Measurements from ENCODE around the gene KLHL11.
"Not testable (repeated sequence)": the region's sequence is repeated elsewhere in the genome, so short reads cannot be mapped to it uniquely, and the experiment has no call there.

The KLHL11 gene

DNA sequence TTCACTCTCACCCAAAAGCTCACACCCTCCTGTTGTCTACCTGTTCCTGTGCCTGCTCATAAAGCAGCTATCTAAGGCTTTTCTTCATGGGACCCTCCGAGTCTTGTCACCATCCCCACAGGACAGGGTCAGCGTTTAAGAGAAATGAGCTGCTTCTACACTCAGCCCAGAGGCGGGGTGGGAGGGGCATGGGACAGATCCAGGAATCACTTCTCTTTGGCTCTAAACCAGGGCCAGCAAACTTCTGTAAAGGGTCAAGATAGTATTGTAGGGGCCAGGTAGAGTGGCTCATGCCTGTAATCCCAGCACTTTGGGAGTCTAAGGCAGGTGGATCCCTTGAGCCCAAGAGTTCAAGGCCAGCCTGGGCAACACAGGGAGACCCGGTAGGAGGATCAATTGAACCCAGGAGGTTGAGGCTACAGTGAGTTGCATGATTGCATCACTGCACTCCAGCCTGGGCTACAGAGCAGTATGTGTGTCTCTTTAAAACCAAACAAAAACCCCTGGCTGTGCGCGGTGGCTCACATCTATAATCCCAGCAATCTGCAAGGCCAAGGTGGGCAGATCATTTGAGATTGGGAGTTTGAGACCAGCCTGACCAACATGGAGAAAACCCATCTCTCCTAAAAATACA is 23.2 kb upstream of the KLHL11 start:
- no peak for DNase-seq (ENCODE audit: extremely low read depth in 1 of 2, low read depth in 1 of 2)

DNA sequence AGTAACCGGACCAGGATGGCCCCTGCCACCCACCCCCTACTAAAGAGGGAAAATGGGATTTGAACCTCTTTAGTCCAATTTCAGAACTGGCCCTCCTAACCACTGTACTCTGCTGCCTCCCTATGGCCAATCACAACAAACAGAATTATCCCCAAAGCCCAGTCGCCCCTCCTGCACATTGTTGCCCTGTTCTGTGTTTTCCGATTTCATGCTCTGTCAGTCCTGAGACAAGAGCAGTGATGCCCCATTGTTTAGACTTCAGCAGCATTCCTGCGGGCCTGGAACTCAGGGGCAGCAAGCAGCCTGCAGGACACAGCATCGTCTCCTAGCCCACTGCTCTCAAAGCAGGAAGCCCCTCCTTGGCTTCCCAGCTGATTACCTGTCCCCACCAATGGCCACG is 20.5 kb upstream of the KLHL11 start:
- DNase-seq (ENCODE audit: extremely low read depth in 1 of 2, low read depth in 1 of 2) = no peak

DNA sequence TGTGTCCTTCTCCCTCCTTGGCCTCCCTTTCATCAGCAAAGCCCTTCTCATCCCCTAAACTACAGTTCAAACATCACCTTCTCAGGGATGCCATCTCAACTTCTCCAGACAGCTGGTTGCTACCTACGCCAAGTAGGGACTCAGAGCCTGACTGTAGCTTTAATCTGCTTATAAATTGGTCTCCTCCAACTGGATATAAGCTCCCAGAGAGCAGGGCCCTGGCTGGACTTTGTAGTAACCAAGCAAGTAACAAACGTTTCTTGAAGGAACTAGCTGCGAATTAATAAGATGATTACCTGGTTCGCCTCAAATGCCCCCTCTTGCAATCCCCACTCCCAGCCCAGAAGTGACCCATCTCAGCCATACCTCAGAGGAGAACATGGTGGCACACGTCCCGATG is 17.5 kb upstream of the KLHL11 start:
- no peak for DNase-seq (ENCODE audit: extremely low read depth in 1 of 2, low read depth in 1 of 2)

DNA sequence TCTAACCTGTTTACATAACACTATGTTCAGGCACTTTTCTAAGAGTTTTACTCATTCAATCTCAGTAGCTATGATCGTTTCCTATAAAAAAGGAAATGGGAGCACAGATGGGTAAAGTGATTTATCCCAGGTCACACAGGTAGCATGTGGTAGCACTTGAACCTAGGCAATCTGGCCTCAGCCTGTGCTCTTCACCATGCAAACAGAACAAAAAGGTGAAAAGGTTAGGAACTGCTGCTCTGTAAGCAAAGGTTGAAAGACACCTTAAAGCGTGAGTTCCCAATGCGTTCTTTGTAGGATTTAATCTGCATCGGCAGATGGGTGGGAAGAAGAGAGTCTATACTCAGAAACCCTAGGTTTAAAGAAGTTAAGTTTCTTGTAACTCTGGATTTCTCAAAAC is 14.9 kb upstream of the KLHL11 start:
- DNase-seq (ENCODE audit: extremely low read depth in 1 of 2, low read depth in 1 of 2) = no peak

DNA sequence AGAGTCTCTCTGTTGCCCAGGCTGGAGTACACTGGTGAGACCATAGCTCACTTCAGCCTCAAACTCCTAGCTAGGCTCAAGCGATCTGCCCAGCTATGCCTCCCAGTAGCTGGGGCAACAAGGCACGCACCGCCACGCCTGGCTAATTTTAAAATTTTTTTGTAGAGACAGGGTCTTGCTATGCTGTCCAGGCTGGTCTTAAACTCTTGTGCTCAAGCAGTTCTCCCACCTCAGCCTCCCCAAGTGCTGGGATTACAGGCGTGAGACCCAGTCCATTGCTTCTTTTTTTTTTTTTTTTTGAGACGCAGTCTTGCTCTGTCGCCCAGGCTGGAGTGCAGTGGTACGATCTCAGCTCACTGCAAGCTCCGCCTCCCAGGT is 9.1 kb upstream of the KLHL11 start:
- not testable (repeated sequence) for DNase-seq (ENCODE audit: extremely low read depth in 1 of 2, low read depth in 1 of 2)

DNA sequence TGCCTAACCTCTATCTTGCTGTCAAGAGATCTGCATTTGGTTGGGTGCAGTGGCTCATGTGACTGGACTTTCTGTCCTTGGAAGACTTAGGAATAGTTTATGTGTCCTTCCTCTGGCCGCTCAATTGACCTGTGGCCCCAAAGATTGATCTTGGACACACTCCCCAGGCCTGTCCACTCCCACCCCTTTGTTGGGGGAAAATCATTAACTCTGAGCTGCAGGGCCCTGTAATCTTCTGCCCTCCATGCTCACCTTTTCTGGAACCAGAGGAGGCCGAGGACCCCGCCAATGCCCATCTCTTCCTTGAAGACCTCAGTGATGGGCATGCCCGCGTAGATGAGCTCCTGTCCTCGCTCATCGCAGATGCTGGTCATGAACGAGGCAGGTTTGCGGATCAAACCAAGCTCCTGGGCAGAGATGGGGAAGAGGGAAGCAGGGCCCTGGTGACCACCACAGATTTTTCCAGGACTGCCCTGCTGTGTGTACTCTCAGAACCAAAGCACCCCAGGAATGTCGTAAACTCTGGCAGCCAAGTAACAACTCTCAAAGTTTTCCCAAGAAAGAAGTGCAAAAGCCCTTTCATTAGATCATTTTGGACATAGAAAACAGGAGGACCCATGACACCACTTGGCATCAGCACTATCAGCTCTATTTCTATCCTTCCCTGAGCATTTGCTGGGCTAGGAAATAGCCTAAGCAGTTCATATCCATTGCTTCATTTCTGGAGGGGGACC is 8.5 kb upstream of the KLHL11 start:
- DNase-seq (ENCODE audit: extremely low read depth in 1 of 2, low read depth in 1 of 2) = no peak

DNA sequence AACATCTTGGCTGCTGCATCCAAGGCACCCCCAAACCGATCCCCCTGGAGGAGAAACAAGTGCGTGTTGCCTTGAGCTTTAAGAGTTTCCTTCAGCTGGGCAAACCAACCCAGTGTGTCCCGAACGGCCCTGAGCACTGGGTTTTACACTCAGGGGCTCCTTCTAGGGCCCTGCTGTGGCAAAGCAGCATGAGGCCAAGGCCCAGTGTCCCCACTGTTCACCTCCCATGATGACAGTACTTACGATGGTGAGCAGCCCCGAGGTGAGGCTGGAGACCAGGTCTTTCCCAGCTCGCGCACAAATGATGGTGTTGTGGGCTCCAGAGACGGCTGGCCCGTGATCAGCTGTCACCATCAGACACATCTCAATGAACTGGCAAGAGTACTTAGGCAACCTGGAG is 6.6 kb upstream of the KLHL11 start:
- no peak for DNase-seq (ENCODE audit: extremely low read depth in 1 of 2, low read depth in 1 of 2)

DNA sequence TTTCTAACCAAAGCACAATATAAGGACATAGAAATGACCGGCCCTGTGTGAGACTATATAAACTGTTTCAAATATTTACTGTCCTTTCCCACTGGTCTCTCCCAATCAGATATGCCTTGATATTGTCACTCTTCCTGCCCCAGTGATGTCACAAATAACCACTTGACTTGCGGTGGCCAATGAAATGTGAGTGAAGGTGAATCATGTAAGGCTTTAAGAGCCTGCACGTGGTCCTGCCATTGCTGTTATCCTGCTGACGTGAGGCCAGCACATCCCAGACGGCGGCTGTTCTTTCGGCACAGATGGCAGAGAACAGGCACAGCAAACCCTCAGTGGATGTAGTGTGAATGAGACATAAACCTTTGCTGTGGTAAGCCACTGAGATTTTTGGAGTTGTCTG is 5.4 kb upstream of the KLHL11 start:
- no peak for DNase-seq (ENCODE audit: extremely low read depth in 1 of 2, low read depth in 1 of 2)

DNA sequence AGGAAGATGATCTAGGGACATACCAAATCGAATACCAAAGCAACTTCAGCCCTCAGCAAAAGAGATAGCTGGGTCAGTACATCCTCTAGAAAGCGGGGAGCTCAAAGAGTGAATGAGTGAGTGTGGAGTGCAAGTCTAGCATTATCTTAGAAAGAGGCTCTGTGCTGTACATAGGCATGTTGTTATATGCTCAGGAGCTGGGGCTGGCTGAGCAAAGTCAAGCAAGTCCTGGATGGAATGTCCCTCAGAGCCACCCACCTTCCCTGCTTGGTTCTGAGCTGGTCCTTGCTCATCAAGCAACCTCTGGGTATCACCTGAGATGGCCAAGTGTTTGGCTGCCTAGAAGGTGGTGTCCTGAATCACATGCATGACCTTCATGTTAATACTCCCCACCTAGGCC is 4.9 kb upstream of the KLHL11 start:
- DNase-seq (ENCODE audit: extremely low read depth in 1 of 2, low read depth in 1 of 2) = no peak

DNA sequence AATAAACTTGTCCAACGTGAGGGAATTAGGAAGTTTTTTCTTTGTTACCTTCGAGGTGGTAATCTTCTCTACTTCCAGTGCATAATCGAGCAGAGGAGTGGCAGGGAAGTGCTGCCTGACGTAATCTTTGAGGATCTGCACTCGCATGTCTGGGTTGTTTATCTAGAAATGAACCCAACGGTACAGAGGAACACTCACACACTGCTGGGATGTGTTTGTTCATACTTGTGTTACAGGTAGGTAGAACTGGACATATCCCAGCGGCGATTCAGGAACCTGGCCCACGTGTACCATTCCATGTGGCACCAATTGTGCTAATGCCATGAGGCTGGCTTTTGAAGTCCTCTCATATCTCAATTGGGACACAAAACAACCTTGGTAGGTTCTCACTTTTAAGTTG is 4.2 kb upstream of the KLHL11 start:
- peak in 1 of 2 donors; percentile 10 for DNase-seq (ENCODE audit: extremely low read depth in 1 of 2, low read depth in 1 of 2)

DNA sequence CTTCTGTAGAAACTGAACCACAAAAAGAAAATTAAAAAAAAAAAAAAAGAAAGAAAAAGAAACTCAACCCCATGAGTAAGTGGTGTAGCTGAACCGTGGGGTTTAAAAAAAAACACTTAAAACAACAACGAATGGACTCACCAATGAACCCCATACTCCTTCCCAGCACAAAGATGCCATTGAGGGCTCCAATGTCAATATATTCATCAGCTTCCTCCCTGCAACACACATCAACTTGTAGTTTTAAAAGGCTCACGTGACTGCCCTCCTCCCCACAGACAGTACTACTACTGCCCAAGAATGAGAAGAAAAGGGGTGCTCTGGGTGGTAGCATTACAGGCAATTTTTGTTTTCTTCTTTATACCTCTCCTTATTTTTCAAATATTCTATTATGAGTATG is 3.3 kb upstream of the KLHL11 start:
- no peak for DNase-seq (ENCODE audit: extremely low read depth in 1 of 2, low read depth in 1 of 2)

DNA sequence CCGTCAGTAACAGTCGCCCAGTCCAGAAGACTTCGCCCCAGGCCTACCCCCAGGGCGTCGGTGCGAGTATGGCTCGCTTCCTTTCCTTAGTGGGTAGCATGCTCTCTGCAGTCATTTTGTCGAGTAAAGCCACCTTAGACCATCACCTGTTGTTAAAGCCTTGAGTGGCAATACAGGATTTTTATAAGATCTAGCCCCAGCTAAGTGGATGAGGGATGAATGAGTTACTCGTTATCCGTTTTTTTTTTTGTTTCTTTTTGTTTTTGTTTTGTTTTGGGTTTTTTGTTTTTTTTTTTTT is 322 bp upstream of the KLHL11 start:
- no peak for DNase-seq (ENCODE audit: extremely low read depth in 1 of 2, low read depth in 1 of 2)

DNA sequence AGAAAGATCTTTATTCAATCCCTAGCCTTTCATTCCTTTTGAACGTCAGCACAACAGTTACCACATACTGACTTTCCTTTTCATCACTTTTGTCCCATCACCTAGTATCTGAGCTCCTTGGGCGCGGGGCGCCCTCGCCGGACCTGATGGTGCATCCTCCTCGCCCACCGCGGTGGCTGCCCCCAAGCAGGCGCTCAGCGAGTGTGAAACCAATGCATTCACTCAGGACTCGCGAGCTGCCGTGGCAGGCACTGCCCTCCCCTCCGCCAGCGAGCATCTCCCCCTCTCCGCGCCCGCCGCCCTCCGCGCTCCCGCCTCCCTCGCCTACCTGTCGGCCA is 756 bp downstream of the KLHL11 start:
- peak in 1 of 2 donors; percentile 32 for DNase-seq (ENCODE audit: extremely low read depth in 1 of 2, low read depth in 1 of 2)

DNA sequence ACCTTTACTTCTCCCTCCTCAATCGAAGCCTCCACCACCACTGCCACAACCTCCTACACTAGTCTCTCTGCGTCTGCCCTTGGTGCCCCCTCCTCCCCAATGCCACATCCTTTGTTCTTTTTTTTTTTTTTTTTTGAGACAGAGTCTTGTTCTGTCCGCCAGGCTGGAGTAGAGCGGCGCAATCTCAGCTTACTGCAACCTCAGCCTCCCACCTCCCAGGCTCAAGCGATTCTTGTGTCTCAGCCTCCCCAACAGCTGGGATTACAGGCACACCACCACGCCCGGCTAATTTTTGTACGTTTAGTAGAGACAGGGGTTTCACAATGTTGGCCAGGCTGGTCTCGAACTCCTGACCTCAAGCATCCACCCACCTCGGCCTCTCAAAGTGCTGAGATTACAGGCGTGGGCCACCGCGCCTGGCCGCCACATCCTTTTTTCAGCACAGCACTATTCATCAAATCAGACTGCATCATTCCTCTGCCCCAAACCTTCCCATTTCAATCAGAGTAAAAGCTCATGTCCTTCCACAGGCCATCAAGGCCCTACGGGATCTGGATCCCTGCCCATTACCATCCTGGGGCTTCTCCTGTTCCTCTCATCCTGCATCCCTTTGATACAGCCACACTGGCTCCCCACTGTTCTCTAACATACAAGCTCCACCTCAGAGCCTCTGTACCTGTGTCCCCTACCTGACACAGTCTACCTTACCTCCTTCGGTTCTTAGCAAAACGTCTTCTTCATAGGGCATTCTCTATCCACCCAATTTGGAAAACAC is 2.0 kb downstream of the KLHL11 start:
- DNase-seq (ENCODE audit: extremely low read depth in 1 of 2, low read depth in 1 of 2) = peak; percentile 18 to 29

DNA sequence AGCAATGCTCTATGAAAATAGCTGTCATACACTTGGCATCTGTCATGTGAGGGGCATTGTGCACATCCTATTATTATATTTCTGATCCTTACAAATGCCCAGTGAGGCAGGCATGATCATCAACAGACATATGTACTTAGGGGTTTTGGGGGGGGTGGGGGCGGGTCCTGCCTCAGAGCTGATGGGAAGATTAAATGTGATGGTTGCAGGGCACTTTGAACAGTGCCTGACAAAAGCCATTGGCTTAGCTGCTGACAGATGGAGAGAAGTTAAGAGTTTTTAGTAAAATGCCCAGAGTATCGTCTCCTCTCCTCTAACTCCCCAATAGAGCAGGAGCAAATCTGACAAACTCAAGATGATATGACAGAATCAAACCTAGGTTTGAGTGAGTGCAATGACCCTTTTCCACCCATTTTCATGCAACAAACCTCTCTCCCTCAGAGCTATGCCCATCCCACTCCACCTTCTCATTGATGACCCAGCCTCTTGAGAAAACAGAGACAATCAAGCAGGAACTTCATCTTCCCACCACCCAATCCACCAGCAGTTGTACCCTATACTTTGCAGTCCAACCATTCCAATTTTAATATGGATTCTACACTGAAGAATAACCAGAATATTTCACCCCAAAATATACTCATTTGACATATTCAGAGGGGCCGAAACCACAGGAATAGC is 4.8 kb downstream of the KLHL11 start:
- DNase-seq (ENCODE audit: extremely low read depth in 1 of 2, low read depth in 1 of 2) = no peak

DNA sequence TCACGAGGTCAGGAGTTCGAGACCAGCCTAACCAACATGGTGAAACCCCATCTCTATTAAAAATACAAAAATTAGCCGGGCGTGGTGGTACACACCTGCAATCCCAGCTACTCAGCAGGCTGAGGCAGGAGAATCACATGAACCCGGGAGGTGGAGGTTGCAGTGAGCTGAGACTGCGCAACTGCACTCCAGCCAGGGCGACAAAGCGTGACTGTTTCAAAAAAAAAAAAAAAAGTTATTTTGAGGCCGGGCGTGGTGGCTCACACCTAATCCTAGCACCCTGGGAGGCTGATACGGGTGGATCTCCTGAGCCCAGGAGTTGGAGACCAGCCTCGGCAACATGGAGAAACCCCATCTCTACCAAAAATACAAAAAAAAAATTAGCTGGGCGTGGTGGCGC is 13.8 kb downstream of the KLHL11 start:
- not testable (repeated sequence) for DNase-seq (ENCODE audit: extremely low read depth in 1 of 2, low read depth in 1 of 2)

DNA sequence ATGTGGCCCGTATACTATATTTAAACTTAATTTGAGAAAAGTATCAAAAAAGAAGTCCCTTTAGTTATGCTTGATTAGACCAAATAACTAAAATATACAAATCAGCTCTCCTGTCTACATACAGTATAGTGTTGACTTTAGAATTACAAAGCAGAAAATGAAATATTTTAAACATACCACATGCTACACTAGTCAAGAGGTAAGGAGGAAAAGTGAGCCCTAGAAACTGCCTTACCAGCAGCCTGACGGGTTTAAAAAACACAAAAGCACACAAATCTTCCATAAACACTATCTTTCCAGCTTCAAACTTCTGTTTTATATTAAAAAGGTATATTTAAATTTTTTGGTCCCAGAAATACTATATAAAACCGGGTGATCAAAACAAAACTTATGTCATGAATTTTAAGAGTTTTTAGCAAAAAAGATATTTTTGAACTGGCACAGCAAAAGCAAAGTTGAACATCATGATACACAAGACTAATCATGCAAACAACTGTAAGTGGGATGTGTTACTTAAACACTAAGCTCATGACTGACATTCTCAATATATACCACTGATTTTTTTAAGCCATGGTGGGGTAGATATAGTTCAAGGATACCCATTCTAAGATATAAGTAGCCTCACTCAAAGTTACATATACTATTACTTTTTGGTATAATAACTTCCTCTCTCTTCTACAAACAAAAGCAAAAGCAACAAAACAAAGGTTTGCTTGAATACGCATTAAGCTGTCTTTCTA is 15.8 kb downstream of the KLHL11 start:
- DNase-seq (ENCODE audit: extremely low read depth in 1 of 2, low read depth in 1 of 2) = no peak

DNA sequence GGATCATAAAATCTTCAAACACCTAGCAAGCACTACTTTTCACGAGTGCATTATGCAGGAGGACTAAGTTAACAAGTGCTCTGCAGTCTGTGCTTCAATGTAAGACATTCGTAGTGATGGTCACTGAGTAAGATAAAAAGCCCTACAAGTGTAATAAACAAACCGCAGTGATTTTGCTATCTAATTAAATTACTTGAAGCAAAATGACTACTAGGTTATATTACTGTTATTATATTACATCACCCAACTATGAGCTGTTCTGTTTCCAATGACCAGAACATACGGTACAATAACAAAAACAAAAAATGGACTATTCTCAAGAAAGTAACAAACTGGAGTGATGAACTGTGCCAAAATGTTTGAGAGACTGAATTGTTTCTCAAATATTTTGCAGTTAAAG is 16.4 kb downstream of the KLHL11 start:
- no peak for DNase-seq (ENCODE audit: extremely low read depth in 1 of 2, low read depth in 1 of 2)

DNA sequence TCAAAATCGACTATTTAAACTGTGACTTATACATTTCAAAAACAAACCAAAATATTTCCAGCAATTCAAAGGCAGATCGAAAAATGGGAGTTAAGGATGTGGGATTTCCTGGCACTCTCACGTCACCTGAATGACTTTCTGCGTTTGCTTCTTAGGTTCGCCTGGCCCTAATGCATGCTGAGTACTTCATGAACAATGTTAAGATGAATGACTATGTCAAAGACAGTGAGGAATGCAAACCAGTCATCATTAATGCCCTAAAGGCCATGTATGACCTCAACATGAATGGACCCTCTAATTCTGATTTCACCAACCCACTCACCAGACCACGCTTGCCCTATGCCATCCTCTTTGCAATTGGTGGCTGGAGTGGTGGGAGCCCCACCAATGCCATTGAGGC is 20.3 kb downstream of the KLHL11 start:
- DNase-seq (ENCODE audit: extremely low read depth in 1 of 2, low read depth in 1 of 2) = no peak

DNA sequence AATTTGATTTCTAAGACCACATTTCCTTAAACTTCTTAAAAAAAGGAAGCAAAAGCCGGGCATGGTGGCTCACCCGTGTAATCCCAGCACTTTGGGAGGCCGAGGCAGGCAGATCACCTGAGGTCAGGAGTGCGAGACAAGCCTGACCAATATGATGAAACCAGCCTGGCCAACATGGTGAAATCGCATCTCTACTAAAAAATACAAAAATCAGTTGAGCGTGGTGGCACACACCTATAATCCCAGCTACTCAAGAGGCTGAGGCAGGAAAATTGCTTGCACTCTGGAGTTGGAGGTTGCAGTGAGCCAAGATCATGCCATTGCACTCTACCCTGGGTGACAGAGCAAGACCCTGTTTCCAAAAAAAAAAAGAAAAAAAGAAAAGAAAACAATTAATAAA is 24.4 kb downstream of the KLHL11 start:
- not testable (repeated sequence) for DNase-seq (ENCODE audit: extremely low read depth in 1 of 2, low read depth in 1 of 2)

DNA sequence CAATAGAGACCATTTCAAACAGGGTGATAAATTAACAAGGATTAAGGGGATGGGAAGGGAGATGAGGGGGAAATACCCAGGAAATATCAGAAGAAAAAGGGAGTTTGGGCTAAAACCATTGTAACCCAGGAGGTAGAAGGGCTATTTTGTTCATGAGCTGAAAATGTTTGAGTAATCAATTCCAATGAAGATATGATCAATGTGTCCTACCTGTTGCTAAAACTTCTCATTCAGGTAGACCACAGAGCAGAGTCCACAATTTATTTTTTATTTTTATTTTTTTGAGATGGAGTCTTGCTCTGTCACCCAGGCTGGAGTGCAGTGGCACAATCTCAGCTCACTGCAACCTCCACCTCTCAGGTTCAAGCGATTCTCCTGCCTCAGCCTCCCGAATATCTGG is 25.8 kb downstream of the KLHL11 start:
- DNase-seq (ENCODE audit: extremely low read depth in 1 of 2, low read depth in 1 of 2) = not testable (repeated sequence)
